NCI-H526 (cell line): ENCODE measurements around the gene AHDC1.

Experiments
- DNase-seq, 2 experiments: peaks; one replicate each; lab custom pipeline; 2025; lab: John Stamatoyannopoulos, UW

AHDC1 gene

GRCh38 chr1:27614043-27614624 is 10.2 kb upstream of the AHDC1 start:
- no peak for DNase-seq

- no peak for DNase-seq
Observed at GRCh38 chr1:27612718-27613117, 8.8 kb upstream of the AHDC1 start.

GRCh38 chr1:27611450-27611849 is 7.5 kb upstream of the AHDC1 start:
- DNase-seq, result no peak

- DNase-seq, result no peak
Observed at GRCh38 chr1:27609618-27610240, 5.8 kb upstream of the AHDC1 start.

- DNase-seq, result no peak
Observed at GRCh38 chr1:27609210-27609555, 5.2 kb upstream of the AHDC1 start.

- no peak for DNase-seq
Observed at GRCh38 chr1:27607239-27607804, 3.4 kb upstream of the AHDC1 start.

- DNase-seq, result no peak
Observed at GRCh38 chr1:27606708-27607238, 2.8 kb upstream of the AHDC1 start.

- peak in 1 of 2 experiments; percentile 61 for DNase-seq
Observed at GRCh38 chr1:27605796-27606707, 2.1 kb upstream of the AHDC1 start.

GRCh38 chr1:27605300-27605766 is 1.4 kb upstream of the AHDC1 start:
- DNase-seq, result no peak

GRCh38 chr1:27604579-27605299 is 795 bp upstream of the AHDC1 start:
- no peak for DNase-seq

- DNase-seq, result peak in 1 of 2 experiments; percentile 70
Observed at GRCh38 chr1:27603309-27603680, 649 bp downstream of the AHDC1 start.

- peak in 1 of 2 experiments; percentile 51 for DNase-seq
Observed at GRCh38 chr1:27602462-27603308, 1.3 kb downstream of the AHDC1 start.

- DNase-seq, result peak in 1 of 2 experiments; percentile 47
Observed at GRCh38 chr1:27601771-27602461, 2.0 kb downstream of the AHDC1 start.

- peak in 1 of 2 experiments; percentile 24 for DNase-seq
Observed at GRCh38 chr1:27601321-27601770, 2.6 kb downstream of the AHDC1 start.

- DNase-seq, result peak; percentile 22 to 37
Observed at GRCh38 chr1:27600498-27601175, 3.3 kb downstream of the AHDC1 start.

- DNase-seq, result peak in 1 of 2 experiments; percentile 16
Observed at GRCh38 chr1:27599605-27600497, 4.1 kb downstream of the AHDC1 start.

GRCh38 chr1:27598902-27599528 is 4.9 kb downstream of the AHDC1 start:
- DNase-seq, result no peak

- DNase-seq, result no peak
Observed at GRCh38 chr1:27598295-27598687, 5.7 kb downstream of the AHDC1 start.
